Measurements from ENCODE around the gene MYMK. TPM values are rescaled to one million over a fixed set of nuclear protein-coding genes. Genes with fewer than 3 reads are reported as not detected.

MYMK gene
- polyA plus RNA-seq, 3 donors, result not detected

DNA sequence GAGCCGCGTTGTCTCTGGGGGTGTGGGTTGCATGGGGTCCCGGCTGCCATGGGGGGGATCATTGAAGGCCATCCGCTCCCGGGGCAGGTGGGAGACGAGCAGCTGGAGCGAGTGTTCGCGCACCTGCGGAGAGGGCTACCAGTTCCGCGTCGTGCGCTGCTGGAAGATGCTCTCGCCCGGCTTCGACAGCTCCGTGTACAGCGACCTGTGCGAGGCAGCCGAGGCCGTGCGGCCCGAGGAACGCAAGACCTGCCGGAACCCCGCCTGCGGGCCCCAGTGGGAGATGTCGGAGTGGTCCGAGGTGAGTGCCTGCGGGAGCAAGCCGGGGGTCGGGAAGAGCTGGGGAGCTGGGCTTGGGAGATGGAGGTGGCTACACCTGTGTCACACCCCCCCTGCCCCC lies 43.4 kb upstream of the MYMK start:
- H3K27me3 Mint-ChIP-seq (ENCODE audit: low read depth in 3 of 3), result peaks cover 5 to 15% (median 7%) of the 10 kb centered on the region in 3 donors
- H3K36me3 ChIP-seq (replicated peaks in 1 of 2; ENCODE audit: control insufficient read depth in 1 of 2, insufficient read depth in 2 of 2, low read length in 2 of 2), result no peaks in the 10 kb centered on the region
- no peaks in the 10 kb centered on the region for H4K20me1 ChIP-seq (ENCODE audit: insufficient read depth, low read length)
- no peak overlapping the region for H3K27ac ChIP-seq (ENCODE audit: low read depth in 1 of 2, low read length in 2 of 2)
- no peak overlapping the region for H3K4me3 ChIP-seq (replicated peaks in 1 of 3; ENCODE audit: low read depth in 2 of 3, low read length in 3 of 3)
- no peak for DNase-seq
- H2AFZ ChIP-seq (ENCODE audit: insufficient read depth, low read depth, low read length, poor library complexity, severe bottlenecking), result no peak overlapping the region
- TF ChIP-seq CTCF (IDR thresholded peaks at IDR 0.05), result no peak
- intact Hi-C loops (cut with micrococcal nuclease), result no loop called here
- H3K4me2 ChIP-seq (replicated peaks; ENCODE audit: extremely low read depth, low read length, poor library complexity, severe bottlenecking), result no peak overlapping the region
- no peak overlapping the region for H3K9ac ChIP-seq (ENCODE audit: insufficient read depth, low read length, poor library complexity, severe bottlenecking)
- H3K4me1 Mint-ChIP-seq, result no peaks in the 10 kb centered on the region
- H3K36me3 Mint-ChIP-seq, result no peaks in the 10 kb centered on the region
- no peaks in the 10 kb centered on the region for H3K27me3 ChIP-seq (ENCODE audit: control insufficient read depth in 2 of 2, insufficient read depth in 2 of 2, low read length in 2 of 2)
- no peak overlapping the region for H3K4me3 Mint-ChIP-seq
- no peaks in the 10 kb centered on the region for H3K79me2 ChIP-seq (ENCODE audit: insufficient read depth, low read length)
- no peaks in the 10 kb centered on the region for H3K4me1 ChIP-seq (ENCODE audit: control insufficient read depth in 1 of 2, insufficient read depth in 2 of 2, low read length in 2 of 2)
- whole genome bisulfite sequencing (ENCODE audit: insufficient coverage), result 95% methylated on average over 24 of the region's 33 CpGs
- H3K9me3 ChIP-seq (replicated peaks in 1 of 2; ENCODE audit: control insufficient read depth in 1 of 2, insufficient read depth in 1 of 2, low read length in 2 of 2), result no peaks in the 10 kb centered on the region
- H3K9me3 Mint-ChIP-seq, result no peaks in the 10 kb centered on the region
- no peak overlapping the region for H3K27ac Mint-ChIP-seq

DNA sequence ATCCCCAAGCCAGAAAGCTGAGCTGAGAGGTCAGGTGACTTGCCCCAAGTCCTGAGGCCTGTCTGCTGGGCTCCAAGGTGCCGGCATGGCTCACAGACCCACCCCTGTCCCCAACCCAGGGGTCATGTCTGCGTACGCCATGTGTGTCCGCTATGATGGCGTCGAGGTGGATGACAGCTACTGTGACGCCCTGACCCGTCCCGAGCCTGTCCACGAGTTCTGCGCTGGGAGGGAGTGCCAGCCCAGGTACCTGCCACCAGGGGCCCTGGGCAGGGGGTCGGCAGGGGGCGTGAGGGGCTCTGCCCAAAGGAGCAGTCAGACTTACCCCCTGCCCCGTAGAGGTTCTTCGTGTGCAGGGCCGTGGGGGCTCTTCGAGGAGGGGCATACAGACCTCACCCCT lies 42.1 kb upstream of the MYMK start:
- Histone ChIP-seq H3K4me2 (replicated peaks; ENCODE audit: extremely low read depth, low read length, poor library complexity, severe bottlenecking) (no peak overlapping the region), H3K4me3 (replicated peaks in 1 of 3; ENCODE audit: low read depth in 2 of 3, low read length in 3 of 3) (no peak overlapping the region), H4K20me1 (ENCODE audit: insufficient read depth, low read length) (no peaks in the 10 kb centered on the region), H3K36me3 (replicated peaks in 1 of 2; ENCODE audit: control insufficient read depth in 1 of 2, insufficient read depth in 2 of 2, low read length in 2 of 2) (no peaks in the 10 kb centered on the region), H3K79me2 (ENCODE audit: insufficient read depth, low read length) (no peaks in the 10 kb centered on the region), H3K27me3 (ENCODE audit: control insufficient read depth in 2 of 2, insufficient read depth in 2 of 2, low read length in 2 of 2) (no peaks in the 10 kb centered on the region), H3K27ac (ENCODE audit: low read depth in 1 of 2, low read length in 2 of 2) (no peak overlapping the region), H3K9ac (ENCODE audit: insufficient read depth, low read length, poor library complexity, severe bottlenecking) (no peak overlapping the region), H3K4me1 (ENCODE audit: control insufficient read depth in 1 of 2, insufficient read depth in 2 of 2, low read length in 2 of 2) (no peaks in the 10 kb centered on the region), H3K9me3 (replicated peaks in 1 of 2; ENCODE audit: control insufficient read depth in 1 of 2, insufficient read depth in 1 of 2, low read length in 2 of 2) (no peaks in the 10 kb centered on the region), H2AFZ (ENCODE audit: insufficient read depth, low read depth, low read length, poor library complexity, severe bottlenecking) (no peak overlapping the region)
- H3K4me3 Mint-ChIP-seq, result no peak overlapping the region
- no peak overlapping the region for H3K27ac Mint-ChIP-seq
- no peaks in the 10 kb centered on the region for H3K9me3 Mint-ChIP-seq
- no peak for DNase-seq
- no peaks in the 10 kb centered on the region for H3K36me3 Mint-ChIP-seq
- WGBS (ENCODE audit: insufficient coverage), result 93% methylated on average over 12 of the region's 17 CpGs
- TF ChIP-seq CTCF (IDR thresholded peaks at IDR 0.05), result no peak
- H3K4me1 Mint-ChIP-seq, result no peaks in the 10 kb centered on the region
- H3K27me3 Mint-ChIP-seq (ENCODE audit: low read depth in 3 of 3), result peaks cover 6 to 17% (median 7%) of the 10 kb centered on the region in 3 donors
- intact Hi-C loops (cut with micrococcal nuclease), result no loop called here

Data from CD14-positive monocyte (primary cell).